M059J (cell line): ENCODE data around the gene ANKRD52. TPM values are rescaled to one million over a fixed set of nuclear protein-coding genes. Genes with fewer than 3 reads are reported as not detected.
A peak's percentile ranks its signal among the peaks of the same experiment; 100 is the strongest.

Experiments used
- DNase-seq: peaks from one replicate; pipeline ENCODE4 v3.0.0-alpha.2; 2012; ENCODE audit warnings: low read depth
- total RNA-seq: library from RNA; depleted of rRNA; stranded (reverse); fragments of >200 nt; shearing (Covaris generic); gene quantifications from 2 replicates; pipeline ENCODE4 v1.2.3, GENCODE V29; 2014

Gene ANKRD52
- total RNA-seq, 1 experiment from 2014 or later, result 19.2 TPM

DNA sequence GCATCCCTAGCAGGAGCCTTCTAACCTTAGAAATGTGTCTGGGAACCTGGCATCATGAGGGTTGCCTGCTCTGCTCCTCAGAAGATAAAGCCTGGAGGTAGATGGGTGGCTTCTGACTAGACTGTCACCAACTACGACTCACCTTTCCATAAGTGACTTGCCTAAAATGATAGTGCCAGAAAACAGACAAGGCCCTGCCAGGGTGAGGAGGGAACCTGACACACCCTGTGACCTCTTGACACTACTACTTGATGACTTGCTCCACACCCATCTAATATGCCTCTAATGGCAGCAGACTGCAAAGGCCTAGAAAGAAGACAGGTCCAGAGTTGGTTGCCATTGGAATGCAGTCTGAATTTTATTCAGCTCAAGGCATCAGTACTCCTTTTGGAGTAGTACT, 45.8 kb downstream of the ANKRD52 start:
- DNase-seq, result no peak

DNA sequence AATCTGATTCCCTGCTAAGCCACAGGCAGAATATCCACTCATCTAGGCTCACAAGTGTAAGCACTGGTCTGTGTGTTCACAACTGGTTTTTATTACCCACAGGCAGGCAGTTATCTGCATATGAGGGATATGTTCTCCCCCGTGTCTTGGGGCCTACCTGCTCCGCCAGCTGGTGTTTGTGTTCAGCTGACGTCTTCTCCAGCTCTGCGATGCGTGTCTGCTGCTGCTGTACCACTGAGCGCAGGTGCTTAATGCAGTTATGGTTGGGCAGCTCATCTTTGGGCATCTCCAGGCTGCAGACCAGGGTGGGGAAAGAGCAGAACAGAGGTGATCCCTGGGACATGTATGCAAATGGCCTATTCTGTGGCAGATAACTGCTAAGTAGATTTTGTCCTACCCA, 50.2 kb downstream of the ANKRD52 start:
- no peak for DNase-seq

DNA sequence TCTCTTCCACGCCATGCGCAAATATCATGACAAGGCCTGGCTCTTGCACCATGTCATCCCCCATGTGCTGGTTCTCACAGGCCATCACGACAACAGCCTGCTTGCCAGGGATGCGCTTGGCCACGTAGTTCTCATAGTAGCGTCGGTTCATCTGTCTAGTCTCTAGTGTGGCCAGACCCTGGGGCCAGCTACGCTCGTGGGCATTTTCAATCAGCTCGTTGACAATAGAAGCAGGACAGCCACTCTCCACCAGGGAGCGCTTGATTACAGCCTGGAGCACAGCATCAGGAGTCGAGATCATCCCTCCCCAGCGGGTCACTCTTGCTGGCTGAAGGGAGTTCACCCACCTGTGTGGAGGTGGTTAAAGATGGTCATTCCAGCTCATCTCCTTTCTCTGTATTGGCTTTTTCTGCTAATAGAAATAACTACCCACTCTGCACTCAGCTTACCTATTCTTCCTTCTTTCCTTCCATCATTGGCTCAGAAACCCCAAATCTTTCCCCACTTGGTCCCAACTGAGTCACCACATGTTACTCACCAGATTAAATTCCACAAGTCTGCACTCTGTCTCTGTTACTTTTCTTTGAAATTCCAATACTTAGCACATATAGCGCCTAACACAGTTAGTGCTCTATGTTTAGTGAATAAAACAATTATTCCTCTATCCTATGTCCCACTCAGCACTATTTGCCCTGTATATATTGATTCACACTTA, 51.6 kb downstream of the ANKRD52 start:
- peak; percentile 41 for DNase-seq

DNA sequence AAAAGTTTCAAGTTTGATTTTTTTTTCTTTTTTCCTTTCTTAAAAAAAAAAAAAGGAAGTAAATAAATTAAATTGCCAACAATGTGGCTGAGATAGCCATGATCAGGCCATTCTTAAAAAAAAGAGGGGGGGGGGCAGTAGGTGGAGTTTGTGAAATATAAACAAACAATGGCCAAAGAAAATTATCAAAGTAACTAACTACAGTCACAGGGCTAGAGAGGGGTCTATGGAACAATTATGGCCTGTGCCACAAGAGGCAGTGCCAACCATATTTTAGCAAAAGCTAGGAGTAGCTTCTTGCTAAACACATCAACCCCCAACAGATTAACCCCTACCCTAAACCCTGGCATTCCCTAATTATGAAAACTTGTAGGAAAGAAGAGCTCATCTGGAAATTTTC, 52.7 kb downstream of the ANKRD52 start:
- DNase-seq, result no peak

DNA sequence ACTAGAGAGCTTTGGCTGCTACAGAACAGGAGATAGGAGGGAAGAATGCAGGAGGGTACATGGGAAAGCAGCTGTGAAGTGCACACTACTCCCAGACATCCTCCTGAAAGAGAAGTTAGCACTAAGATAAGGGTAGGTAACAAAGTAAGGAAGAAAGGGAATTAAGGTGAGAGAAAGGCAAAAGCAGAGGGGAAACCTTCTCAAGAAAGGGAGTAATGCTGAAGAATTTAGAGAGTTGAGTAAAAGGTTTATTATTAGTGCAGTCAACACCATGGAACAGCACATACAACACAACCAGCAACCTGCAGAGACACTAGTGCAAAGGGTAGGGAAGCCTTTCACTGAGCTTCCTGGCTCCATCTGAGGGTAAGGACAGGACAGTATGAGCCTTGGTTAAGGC, 53.9 kb downstream of the ANKRD52 start:
- DNase-seq, result no peak

DNA sequence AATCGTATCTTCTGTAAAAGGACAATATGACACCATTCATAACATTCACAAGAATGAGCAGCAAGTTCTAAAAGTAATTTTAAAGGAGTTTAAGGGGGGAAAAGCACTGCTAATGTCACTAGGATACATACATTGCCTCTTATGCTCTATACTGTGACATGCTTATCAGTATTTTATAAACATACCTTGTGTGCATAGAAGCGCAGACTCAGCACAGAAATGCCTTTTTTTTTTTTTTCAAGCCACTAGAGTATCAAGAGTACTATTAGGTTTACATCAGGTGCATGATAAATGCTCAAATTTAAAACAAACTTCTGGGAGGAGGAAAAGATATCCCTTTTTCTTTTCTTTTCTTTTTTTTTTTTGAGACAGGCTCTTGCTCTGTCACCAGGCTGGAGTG, 55.3 kb downstream of the ANKRD52 start:
- DNase-seq, result no peak

DNA sequence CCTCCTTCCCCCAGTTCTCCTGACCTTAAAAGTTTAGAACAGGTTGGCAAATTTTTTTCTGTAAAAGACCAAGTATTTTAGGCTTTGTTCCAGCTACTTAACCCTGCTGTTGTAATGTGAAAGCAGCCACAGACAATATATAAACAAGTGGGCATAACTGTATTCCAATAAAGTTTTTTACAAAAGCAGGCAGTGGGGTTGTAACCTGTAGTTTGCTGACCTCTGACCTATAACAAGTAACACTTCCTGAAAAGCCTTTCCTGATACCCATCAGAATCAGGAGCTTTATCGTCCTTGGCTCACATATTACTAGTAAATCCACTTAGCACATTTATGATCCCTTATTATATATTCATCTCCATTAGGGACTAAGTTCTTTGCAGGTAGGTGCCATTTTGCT, 55.8 kb downstream of the ANKRD52 start:
- peak; percentile 23 for DNase-seq

DNA sequence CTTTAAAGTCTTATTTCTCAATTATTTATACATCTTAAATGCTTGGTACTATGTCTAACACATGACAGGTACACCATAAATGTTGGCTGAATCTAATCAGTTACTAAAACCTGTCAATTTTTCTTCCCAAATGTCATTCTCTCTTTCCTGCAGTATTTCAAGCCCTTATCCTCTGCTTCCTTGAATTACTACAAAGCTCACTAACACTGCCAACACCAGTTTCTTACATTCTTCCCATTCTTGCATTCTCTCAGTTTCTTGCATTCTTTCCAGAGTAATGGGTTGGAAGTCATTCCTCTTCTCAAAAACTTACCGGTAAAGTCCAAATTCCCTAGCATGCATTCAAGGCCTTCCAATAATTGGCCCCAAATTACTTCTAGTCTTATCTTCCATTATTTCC, 59.3 kb downstream of the ANKRD52 start:
- no peak for DNase-seq

DNA sequence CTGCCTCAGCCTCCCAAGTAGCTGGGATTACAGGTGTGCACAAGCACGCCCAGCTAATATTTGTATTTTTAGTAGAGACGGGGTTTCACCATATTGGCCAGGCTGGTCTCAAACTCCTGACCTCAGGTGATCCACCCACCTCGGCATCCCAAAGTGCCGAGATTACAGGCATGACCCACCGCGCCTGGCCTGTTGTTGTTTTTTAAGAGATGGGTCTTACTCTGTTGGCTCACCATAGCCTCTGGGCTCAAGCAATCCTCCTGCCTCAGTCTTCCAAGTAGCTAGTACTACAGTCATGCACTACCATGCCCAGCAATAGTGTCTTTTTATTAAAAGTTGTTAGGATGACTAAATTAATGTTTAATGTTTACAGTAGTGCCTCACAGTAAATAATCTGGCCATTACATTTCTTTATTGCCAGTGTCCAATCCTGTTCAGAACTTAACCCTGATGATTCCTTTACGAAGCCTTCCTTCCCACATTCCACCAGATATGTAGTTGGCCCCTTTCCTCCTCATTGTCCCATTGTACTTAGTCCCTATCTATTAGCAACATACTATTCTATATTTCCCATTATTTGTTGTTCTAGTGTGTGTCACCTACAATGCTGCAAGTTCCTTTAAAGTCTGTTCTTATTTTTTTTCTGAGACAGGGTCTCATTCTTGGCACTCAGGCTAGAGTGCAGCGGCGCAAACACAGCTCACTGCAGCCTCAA, 60.1 kb downstream of the ANKRD52 start:
- no peak for DNase-seq

DNA sequence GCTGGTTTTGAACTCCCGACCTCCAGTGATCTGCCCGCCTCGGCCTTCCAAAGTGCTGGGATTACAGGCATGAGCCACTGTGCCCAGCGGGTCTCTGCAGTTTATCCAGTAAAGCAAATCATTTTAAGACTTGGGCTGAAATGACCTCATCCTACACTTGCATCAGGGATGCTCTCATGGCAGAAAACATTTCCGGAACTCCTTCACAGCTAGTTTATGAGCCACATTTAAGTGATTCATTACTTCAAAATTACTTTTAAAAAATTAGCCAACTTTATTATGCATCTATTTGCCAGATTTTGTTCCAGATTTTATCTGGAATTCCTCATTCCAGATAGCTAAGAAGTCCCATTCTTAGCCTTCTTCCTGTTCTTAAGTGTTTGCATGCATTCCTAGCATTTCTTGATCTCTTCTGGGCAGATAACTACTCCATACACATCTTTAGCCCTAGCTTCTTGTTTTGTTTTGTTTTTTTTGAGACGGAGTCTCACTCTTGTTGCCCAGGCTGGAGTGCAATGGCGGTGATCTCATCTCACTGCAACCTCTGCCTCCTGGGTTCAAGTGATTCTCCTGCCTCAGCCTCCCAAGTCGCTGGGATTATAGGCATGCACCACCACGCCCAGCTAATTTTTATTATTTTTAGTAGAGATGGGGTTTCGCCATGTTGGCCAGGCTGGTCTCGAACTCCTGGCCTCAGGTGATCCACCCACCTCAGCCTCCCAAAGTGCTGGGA, 61.2 kb downstream of the ANKRD52 start:
- peak; percentile 94 for DNase-seq

DNA sequence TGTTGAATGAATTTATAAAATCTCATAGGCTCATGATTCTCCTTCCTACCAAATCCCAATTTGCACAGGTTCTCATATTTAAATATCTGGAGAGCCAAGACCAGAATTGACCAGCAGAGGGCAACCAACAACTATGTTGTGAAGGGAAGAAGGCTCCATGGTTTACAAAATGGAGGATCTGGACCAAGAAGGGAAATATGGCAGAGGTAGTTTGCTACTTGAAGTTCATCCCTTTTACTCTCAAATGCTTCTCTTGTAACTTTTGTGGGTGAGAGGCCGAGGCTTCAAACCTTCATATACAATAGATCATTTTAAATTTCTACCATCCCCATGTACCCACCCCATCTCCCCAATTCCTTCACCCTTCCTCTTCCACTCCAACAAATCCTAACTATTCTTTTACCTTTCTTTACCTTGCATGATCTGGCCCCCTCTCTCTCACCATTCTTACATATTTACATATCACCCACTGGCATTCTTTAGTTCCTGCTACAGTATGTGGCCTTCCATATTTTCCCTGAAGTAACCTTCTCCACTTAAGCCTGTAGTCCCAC, 65.1 kb downstream of the ANKRD52 start:
- peak; percentile 84 for DNase-seq

DNA sequence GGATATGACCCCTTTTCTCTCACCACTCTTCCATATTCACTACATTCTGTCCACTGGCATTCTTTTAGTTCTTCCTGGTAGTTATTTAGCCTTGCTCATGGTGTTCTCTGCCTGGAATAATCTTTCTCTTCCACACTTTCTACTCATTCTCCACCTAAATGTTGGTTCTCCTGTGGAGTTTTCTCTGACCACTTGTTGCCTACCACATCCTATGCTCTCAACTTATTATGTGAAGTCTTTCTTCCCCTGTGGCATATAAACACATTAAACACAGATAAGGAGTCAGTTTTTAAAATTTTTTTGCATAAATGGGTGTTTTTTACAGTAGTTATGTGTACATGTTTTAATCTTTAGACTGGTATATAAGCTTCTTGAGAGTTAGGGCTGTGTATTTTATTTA, 65.6 kb downstream of the ANKRD52 start:
- DNase-seq, result no peak

DNA sequence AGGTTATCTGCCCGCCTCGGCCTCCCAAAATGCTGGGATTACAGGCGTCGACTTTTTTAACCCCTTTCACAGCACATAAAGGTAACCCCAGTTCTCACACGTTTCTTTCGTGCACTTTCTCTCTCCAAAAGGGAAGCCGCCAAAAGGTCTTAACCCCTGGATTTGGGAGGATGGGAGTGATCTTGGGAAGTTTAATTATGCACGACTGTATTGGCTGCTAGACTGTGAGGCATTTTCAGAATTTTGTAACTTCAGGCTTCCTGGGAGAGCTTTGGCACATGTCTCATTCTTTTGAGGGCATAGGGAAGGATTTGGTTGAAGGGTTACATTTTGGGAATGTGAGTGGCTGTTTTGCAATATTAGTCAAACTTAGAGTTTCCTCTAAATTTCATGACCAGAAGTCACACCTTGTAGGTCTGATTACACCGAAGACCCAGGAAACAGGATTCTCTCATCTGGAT, 67.5 kb downstream of the ANKRD52 start:
- no peak for DNase-seq

DNA sequence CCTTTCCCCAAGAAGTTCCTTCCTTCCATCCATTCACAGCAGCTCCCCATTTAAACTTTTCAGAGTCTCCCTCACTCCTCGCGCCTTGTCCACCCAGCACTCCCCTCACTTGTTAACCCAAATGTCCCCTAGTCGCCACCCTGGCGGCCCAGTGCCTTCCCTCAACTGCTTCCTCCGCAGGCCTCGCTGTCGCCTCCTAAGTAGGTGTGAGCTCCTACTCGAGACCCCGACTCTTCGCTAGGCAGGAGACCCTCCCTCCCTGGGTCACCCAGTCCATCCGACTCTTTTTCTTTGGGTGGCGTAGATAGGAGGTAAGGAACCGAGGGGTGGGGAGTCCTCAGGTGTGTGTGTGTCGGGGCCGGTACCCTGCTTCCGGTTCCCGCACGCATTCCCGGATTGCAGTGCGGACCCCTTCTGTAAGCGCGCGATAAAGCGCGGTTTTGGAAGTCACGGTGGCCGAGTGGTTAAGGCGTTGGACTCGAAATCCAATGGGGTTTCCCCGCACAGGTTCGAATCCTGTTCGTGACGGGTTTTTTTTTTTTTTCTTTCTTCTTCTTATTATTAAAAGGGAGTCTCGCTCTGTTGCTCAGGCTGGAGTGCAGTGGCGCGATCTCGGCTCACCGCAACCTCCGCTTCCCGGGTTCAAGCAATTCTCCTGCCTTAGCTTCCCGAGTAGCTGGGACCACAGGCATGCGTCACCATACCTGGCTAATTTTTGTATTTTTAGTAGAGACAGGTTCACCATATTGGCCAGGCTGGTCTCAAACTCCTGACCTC, 68.1 kb downstream of the ANKRD52 start:
- peak; percentile 86 for DNase-seq

DNA sequence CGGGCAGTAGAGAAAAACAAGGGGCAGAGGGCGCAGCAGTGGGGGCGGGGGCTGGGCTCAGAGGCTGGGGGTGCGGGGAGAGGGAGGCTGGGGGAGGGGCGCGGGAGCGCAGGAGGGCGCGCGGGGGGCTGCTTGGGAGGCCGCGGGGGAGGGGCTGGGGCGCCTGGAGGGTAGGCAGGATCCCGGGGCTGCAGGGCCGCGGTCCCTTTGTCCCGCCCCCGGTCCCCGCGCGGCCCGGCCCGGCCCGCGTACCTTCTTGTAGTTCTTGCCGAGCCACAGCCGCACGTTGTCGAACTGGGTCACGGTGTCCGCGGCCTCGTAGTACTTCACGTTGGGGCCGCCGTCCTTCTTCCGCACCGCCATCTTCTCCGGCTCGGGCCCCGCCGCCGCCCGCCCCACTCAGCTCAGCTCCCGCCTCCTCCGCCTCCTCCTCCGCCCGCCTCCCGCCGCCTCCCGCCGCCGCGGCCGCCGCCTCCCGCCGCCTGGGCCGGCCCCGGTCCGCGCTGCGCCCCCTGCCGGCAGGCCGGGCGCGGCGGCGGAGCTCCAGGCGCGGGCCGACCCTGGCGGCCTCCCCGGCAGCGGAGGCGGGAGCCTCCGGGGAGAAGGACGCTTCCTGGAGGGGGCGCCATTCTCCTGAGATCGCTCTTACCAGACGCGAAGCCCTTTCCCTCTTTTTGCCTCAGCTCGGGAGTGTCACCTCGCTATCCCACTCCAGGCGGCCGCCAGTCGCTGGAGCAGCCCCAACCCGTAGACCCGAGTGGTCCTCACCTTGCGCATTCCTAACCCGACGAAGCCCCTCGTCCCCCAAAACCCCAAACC, 68.9 kb downstream of the ANKRD52 start, which contains the start of gene SMARCC2:
TSS of gene SMARCC2 (minus strand) at position 385 of the 819 bp plus-strand sequence. CDS start at position 363, 22 bp downstream.
- DNase-seq, result peak; percentile 82

DNA sequence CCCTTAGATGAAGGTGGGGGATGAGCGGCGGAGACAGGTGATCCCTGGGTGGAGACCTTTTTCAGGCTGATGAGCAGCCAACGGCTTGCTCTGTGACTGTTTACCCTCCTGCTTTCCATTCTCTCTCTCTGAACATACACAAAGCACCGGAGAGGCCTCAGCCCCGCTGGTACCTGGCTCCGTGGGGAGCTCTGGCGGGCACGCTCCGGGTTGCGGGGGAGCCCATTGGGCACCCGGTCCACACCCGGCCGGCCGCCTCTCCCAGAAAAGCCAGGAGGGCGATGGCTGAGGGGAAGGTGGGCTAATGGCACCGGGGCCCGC, 69.4 kb downstream of the ANKRD52 start:
- no peak for DNase-seq

DNA sequence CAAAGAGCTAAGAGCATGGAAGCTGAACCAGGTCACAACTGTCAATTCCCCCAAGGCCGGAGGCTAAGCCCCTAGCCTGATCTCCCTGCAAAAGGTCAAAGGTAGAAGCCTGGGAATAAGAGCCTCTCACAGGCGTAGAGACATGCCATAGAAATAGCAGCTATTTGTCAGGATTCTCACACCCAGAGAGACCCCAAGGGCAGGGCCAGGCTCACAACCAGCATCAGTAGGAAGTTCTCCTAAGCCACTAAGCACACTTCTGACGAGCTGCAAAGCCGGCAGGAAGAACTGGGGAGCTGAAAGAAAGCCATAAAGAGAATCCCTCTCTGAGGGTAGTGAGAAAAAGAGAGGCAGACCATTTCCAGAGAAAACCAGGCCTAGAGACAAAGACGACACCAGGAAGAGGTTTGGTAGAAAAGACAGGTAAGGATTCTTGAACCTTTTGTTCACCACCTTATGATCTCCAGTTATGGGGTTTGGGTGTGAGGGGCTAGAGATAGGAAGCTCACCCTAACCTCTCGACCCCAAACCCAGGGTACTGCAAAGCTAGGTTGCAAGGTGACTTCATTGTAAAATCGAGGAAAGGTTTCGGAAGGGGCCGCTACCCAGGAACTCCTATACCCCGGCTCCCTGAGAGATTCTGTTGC, 69.9 kb downstream of the ANKRD52 start:
- DNase-seq, result no peak
